NAMALWA (cell line): ENCODE results near the gene KRTAP1-1.
"Not testable (repeated sequence)": the region's sequence is repeated elsewhere in the genome, so short reads cannot be mapped to it uniquely, and the experiment has no call there.

Experiments used
- DNase-seq: peaks from one replicate; pipeline ENCODE4 v3.0.0-alpha.2; 2015; ENCODE audit warnings: low spot score

KRTAP1-1 gene

GRCh38 chr17:41055130-41055529 lies 13.9 kb upstream of the KRTAP1-1 start, which contains the start of gene KRTAP2-2:
KRTAP2-2 (minus strand) TSS chr17:41055230; CDS start chr17:41055211, 19 bp downstream.
- not testable (repeated sequence) for DNase-seq

- not testable (repeated sequence) for DNase-seq
Measured at GRCh38 chr17:41054556-41054955, 13.3 kb upstream of the KRTAP1-1 start.

GRCh38 chr17:41054025-41054424 lies 12.8 kb upstream of the KRTAP1-1 start:
- no peak for DNase-seq

- no peak for DNase-seq
Measured at GRCh38 chr17:41052566-41052965, 11.3 kb upstream of the KRTAP1-1 start.

- no peak for DNase-seq
Measured at GRCh38 chr17:41049110-41049509, 7.9 kb upstream of the KRTAP1-1 start.

GRCh38 chr17:41048441-41048840 lies 7.2 kb upstream of the KRTAP1-1 start:
- no peak for DNase-seq

GRCh38 chr17:41046735-41047465 lies 5.7 kb upstream of the KRTAP1-1 start, which contains the start of gene KRTAP2-1:
KRTAP2-1 (minus strand) TSS chr17:41047316; CDS start chr17:41047267, 49 bp downstream.
- not testable (repeated sequence) for DNase-seq

GRCh38 chr17:41042953-41043352 lies 1.7 kb upstream of the KRTAP1-1 start:
- no peak for DNase-seq

- no peak for DNase-seq
Measured at GRCh38 chr17:41037853-41038350, 3.3 kb downstream of the KRTAP1-1 start.

- not testable (repeated sequence) for DNase-seq
Measured at GRCh38 chr17:41034346-41034935, 6.8 kb downstream of the KRTAP1-1 start, which contains the start of gene KRTAP1-3. KRTAP1-3 (minus strand) TSS chr17:41034874; CDS start chr17:41034821, 53 bp downstream.

GRCh38 chr17:41029633-41030245 lies 11.5 kb downstream of the KRTAP1-1 start, which contains the start of gene KRTAP1-4:
KRTAP1-4 (minus strand) TSS chr17:41030195; CDS start chr17:41030078, 117 bp downstream.
- no peak for DNase-seq

- DNase-seq = no peak
Measured at GRCh38 chr17:41026715-41027471, 14.4 kb downstream of the KRTAP1-1 start, which contains the start of gene KRTAP1-5. KRTAP1-5 (minus strand) TSS chr17:41027208; CDS start chr17:41027155, 53 bp downstream.

GRCh38 chr17:41024697-41025096 lies 16.6 kb downstream of the KRTAP1-1 start:
- no peak for DNase-seq

GRCh38 chr17:41020336-41020735 lies 20.9 kb downstream of the KRTAP1-1 start:
- no peak for DNase-seq

- DNase-seq = no peak
Measured at GRCh38 chr17:41019415-41019814, 21.8 kb downstream of the KRTAP1-1 start.

- DNase-seq = no peak
Measured at GRCh38 chr17:41018541-41018940, 22.7 kb downstream of the KRTAP1-1 start.

GRCh38 chr17:41016578-41017215 lies 24.6 kb downstream of the KRTAP1-1 start:
- no peak for DNase-seq

- no peak for DNase-seq
Measured at GRCh38 chr17:41015454-41015853, 25.8 kb downstream of the KRTAP1-1 start.

GRCh38 chr17:41013606-41014005 lies 27.6 kb downstream of the KRTAP1-1 start:
- DNase-seq = no peak

GRCh38 chr17:41013181-41013580 lies 28.1 kb downstream of the KRTAP1-1 start:
- DNase-seq = no peak
